WTC11 (cell line): ENCODE data around the gene BCL2L11. TPM values are rescaled to one million over a fixed set of nuclear protein-coding genes. Genes with fewer than 3 reads are reported as not detected.

Source experiments
- ATAC-seq: fragments of 200-7000 bp; cut with Tn5 transposase; 2 replicates; pipeline ENCODE4 v1.10.0; 2021; ENCODE audit warnings: mild to moderate bottlenecking, moderate library complexity
- CTCF ChIA-PET: fragments of 300-600 bp; sonication (Branson Sonifier 250); formaldehyde crosslinking; loops from one replicate; lab custom pipeline; 2021; ENCODE audit warnings: antibody characterized with exemption; lab: Charles Lee
- POLR2A ChIA-PET: fragments of 350-600 bp; sonication (Branson Sonifier 250); formaldehyde crosslinking; loops from one replicate; lab custom pipeline; 2021; ENCODE audit warnings: antibody characterized with exemption; lab: Charles Lee
- DNase-seq: peaks from one replicate; pipeline ENCODE4 v3.0.0; 2021; ENCODE audit warnings: low spot score
- H3K27ac Mint-ChIP-seq: 2 replicates; pipeline ENCODE4 v1.8.0; 2021; ENCODE audit warnings: mixed read lengths
- H3K27me3 Mint-ChIP-seq: 2 replicates; pipeline ENCODE4 v1.8.0; 2021; ENCODE audit warnings: low read depth, mild to moderate bottlenecking, moderate library complexity, mixed read lengths
- H3K36me3 Mint-ChIP-seq: 2 replicates; pipeline ENCODE4 v1.8.0; 2021; ENCODE audit warnings: mixed read lengths
- H3K4me1 Mint-ChIP-seq: 2 replicates; pipeline ENCODE4 v1.8.0; 2022; ENCODE audit warnings: mixed read lengths
- H3K4me3 Mint-ChIP-seq: 2 replicates; pipeline ENCODE4 v1.8.0; 2021; ENCODE audit warnings: mild to moderate bottlenecking, moderate library complexity, mixed read lengths
- H3K9me3 Mint-ChIP-seq: 2 replicates; pipeline ENCODE4 v1.8.0; 2021; ENCODE audit warnings: mixed read lengths
- AFF4 ChIP-seq: sonication (generic); formaldehyde crosslinking; IDR thresholded peaks from 2 replicates; pipeline ENCODE4 v1.8.1; 2023; ENCODE audit warnings: mild to moderate bottlenecking, missing genetic modification reagents, borderline replicate concordance
- ATF2 ChIP-seq: sonication (generic); formaldehyde crosslinking; IDR thresholded peaks from 2 replicates; pipeline ENCODE4 v1.8.1; 2022; ENCODE audit warnings: low read depth, missing genetic modification reagents, borderline replicate concordance
- ATF3 ChIP-seq: sonication (generic); formaldehyde crosslinking; conservative IDR thresholded peaks from 2 replicates; pipeline ENCODE4 v1.8.1; 2022; ENCODE audit warnings: mild to moderate bottlenecking, missing genetic modification reagents
- CREM ChIP-seq: sonication (generic); formaldehyde crosslinking; IDR thresholded peaks from 2 replicates; pipeline ENCODE4 v1.8.1; 2022; ENCODE audit warnings: mild to moderate bottlenecking, missing genetic modification reagents, moderate library complexity
- CTCF ChIP-seq: fragments of 200-600 bp; IDR thresholded peaks from 2 replicates; pipeline ENCODE4 v1.8.0; 2022; ENCODE audit warnings: antibody characterized with exemption
- E2F4 ChIP-seq: sonication (generic); formaldehyde crosslinking; IDR thresholded peaks from 2 replicates; pipeline ENCODE4 v1.8.1; 2022; ENCODE audit warnings: low read depth, mild to moderate bottlenecking, moderate library complexity, missing genetic modification reagents, borderline replicate concordance
- EMX1 ChIP-seq: fragments of 250-450 bp; sonication (Bioruptor Pico); IDR thresholded peaks from 2 replicates; pipeline ENCODE4 v1.8.0; 2021; ENCODE audit warnings: mild to moderate bottlenecking
- ERG ChIP-seq: fragments of 250-450 bp; sonication (Bioruptor Pico); IDR thresholded peaks from 2 replicates; pipeline ENCODE4 v1.8.0; 2021; ENCODE audit warnings: mild to moderate bottlenecking
- FOXP1 ChIP-seq: sonication (generic); formaldehyde crosslinking; IDR thresholded peaks from 2 replicates; pipeline ENCODE4 v1.8.0; 2022; ENCODE audit warnings: missing genetic modification reagents, mild to moderate bottlenecking, moderate library complexity, borderline replicate concordance
- HMGXB4 ChIP-seq: sonication (generic); formaldehyde crosslinking; IDR thresholded peaks from 2 replicates; pipeline ENCODE4 v1.8.1; 2023; ENCODE audit warnings: mild to moderate bottlenecking, moderate library complexity, missing genetic modification reagents
- NR3C1 ChIP-seq: sonication (generic); formaldehyde crosslinking; conservative IDR thresholded peaks from 2 replicates; pipeline ENCODE4 v1.8.1; 2023; ENCODE audit warnings: low read depth, mild to moderate bottlenecking, missing genetic modification reagents
- RELA ChIP-seq: sonication (generic); formaldehyde crosslinking; IDR thresholded peaks from 2 replicates; pipeline ENCODE4 v1.8.1; 2022; ENCODE audit warnings: missing genetic modification reagents, mild to moderate bottlenecking, borderline replicate concordance
- ZBTB21 ChIP-seq: sonication (generic); formaldehyde crosslinking; IDR thresholded peaks from 2 replicates; pipeline ENCODE4 v1.8.1; 2023; ENCODE audit warnings: mild to moderate bottlenecking, missing genetic modification reagents, borderline replicate concordance
- ZMAT4 ChIP-seq: fragments of 250-450 bp; sonication (Bioruptor Pico); IDR thresholded peaks from 2 replicates; pipeline ENCODE4 v1.9.0; 2021; ENCODE audit warnings: mild to moderate bottlenecking
- ZNF317 ChIP-seq: sonication (generic); formaldehyde crosslinking; IDR thresholded peaks from 2 replicates; pipeline ENCODE4 v1.8.1; 2023; ENCODE audit warnings: low read depth, mild to moderate bottlenecking, moderate library complexity, missing genetic modification reagents, borderline replicate concordance
- ZNF425 ChIP-seq: fragments of 250-450 bp; sonication (Bioruptor Pico); conservative IDR thresholded peaks from 2 replicates; pipeline ENCODE4 v1.9.0; 2021; ENCODE audit warnings: mild to moderate bottlenecking
- ZNF512 ChIP-seq: sonication (generic); formaldehyde crosslinking; IDR thresholded peaks from 2 replicates; pipeline ENCODE4 v1.8.1; 2022; ENCODE audit warnings: missing genetic modification reagents, borderline replicate concordance
- ZSCAN18 ChIP-seq: fragments of 250-450 bp; sonication (Bioruptor Pico); IDR thresholded peaks from 2 replicates; pipeline ENCODE4 v2.1.2; 2022; ENCODE audit warnings: mild to moderate bottlenecking, moderate library complexity
- total RNA-seq: library from RNA; stranded (reverse); gene quantifications from 3 replicates; pipeline ENCODE4 v1.2.3, GENCODE V29; 2021

Gene BCL2L11
- total RNA-seq, 1 experiment from 2014 or later, result 19.3 TPM

GRCh38 chr2:111176867-111177266 lies 56.2 kb downstream of the BCL2L11 start:
- Mint-ChIP-seq H3K27me3 (peaks cover 6% of the 10 kb centered on the region), H3K4me1 (peaks cover 16% of the 10 kb centered on the region), H3K4me3 (no peak overlapping the region), H3K9me3 (no peaks in the 10 kb centered on the region), H3K36me3 (no peaks in the 10 kb centered on the region), H3K27ac (no peak overlapping the region)
- ATAC-seq (no peak), DNase-seq (no peak)
- ChIA-PET POLR2A (no interaction called here), CTCF (no interaction called here)
- TF ChIP-seq ZNF512 (CRISPR knock-in tag) (no peak), E2F4 (CRISPR knock-in tag) (no peak), ATF2 (no peak), ZMAT4 (CRISPR knock-in tag) (no peak), AFF4 (CRISPR knock-in tag) (no peak), HMGXB4 (CRISPR knock-in tag) (no peak), ZNF425 (CRISPR knock-in tag) (no peak), NR3C1 (CRISPR knock-in tag) (no peak), ERG (CRISPR knock-in tag) (no peak), CREM (CRISPR knock-in tag) (no peak), ATF3 (CRISPR knock-in tag) (no peak), ZBTB21 (no peak), ZNF317 (CRISPR knock-in tag) (no peak), CTCF (no peak), RELA (no peak), FOXP1 (CRISPR knock-in tag) (no peak), ZSCAN18 (CRISPR knock-in tag) (no peak), EMX1 (CRISPR knock-in tag) (no peak)
